HG03575 (cell line): ENCODE data around the gene FRS3.

Source experiments
- ATAC-seq: cut with Tn5 transposase; IDR thresholded peaks from one replicate; pipeline ENCODE4 v1.9.1; 2021; ENCODE audit not compliant: unreplicated experiment, insufficient number of reproducible peaks, low FRiP score; ENCODE audit errors: extremely low read depth

Gene FRS3

DNA sequence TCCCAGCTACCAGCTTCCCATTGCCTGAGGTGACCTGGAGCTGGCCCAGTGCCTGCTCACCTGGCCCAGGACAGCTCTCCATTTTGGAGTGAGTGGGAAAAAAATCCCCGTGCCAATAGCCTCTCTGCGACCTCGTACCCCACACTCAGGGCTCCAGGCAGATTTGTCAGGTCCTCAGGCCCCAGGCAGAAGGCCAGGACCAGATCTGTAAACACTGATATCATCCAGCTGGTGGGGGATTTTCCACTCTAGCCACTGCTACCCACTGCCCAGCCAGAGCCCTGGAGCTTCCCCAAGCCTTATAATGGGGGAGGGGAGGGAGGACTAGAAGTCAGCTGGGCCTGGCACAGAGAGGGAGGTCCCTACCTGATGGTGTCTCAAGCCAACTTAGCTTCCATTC is 31.2 kb downstream of the FRS3 start:
- no peak for ATAC-seq

DNA sequence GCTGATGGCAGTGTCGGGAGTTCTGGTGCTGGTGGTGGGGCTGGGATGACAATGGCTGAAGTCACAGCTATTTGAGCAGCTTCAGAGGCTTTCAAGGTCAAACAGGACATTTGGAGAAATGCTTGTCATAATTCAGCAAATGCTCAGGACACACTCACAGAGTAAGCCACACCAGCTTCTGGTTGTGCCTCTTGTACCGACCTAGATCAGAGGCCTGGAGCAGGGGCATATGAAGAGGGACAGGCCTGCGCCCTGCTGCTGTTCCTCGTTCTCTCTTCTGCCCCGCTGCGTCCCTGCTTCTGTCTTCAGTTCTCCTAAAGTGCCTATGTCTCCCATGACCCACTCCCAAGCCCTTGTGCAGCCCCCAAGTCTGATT is 31.6 kb downstream of the FRS3 start:
- ATAC-seq: no peak

DNA sequence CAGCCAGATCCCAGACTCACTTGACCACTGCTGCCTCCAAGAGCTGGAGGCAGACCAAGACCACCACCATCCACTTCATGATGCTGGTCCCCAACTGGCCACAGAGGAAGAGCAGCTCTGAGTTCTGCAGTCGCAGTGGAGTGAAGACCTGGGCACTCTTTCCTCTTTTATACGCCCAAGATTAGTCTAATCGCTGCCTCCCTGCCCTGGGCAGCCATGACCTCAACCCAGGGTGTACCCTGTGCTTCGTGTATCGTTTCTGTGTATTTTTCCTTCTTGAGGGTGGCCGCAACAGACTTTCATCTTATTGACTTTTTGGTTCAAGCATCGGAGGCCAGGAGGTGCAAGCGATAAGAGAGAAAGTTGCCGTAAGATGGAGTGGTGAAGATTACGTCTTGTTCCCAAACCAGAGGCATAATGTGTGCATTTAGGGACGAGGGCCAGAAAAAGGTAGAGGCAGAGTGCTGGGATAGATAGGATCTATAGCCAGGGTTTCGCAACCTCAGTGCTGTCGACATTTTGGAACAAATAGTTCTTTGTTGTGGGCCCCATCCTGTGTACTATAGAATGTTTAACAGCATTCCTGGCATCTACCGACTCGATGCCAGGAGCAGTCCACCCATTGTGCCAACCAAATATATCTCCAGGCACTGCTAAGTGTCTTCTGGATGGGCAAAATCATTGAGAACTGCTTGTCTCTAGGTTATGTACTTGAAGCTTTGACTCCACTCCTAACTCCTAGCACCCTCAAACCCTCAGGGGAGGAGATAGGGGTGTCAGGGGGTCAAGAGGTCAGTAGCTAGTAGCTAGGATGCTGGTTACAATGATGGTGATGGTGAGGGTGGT is 32.2 kb downstream of the FRS3 start, which contains the start of gene PGC:
TSS of gene PGC (minus strand) at position 142 of the 846 bp plus-strand sequence. CDS start at position 79, 63 bp downstream.
- ATAC-seq: no peak

DNA sequence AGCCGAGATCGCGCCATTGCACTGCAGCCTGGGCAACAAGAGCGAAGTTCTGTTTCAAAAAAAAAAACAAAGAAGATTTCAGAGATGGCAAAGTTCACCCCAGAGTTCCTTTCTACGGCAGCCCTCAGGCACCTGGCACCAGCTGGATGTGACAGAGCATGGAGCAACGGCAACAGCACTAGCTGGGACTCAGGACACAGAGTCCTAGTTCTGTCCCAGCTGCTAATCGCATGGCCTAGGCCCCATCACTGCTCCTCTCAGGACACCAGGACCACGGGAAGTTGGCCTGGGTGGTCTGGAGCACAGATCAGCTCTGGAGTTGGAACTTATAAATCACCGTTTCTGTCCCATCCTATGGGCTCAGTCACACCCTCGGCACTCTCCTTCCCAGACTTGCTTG is 33.6 kb downstream of the FRS3 start:
- ATAC-seq: no peak

DNA sequence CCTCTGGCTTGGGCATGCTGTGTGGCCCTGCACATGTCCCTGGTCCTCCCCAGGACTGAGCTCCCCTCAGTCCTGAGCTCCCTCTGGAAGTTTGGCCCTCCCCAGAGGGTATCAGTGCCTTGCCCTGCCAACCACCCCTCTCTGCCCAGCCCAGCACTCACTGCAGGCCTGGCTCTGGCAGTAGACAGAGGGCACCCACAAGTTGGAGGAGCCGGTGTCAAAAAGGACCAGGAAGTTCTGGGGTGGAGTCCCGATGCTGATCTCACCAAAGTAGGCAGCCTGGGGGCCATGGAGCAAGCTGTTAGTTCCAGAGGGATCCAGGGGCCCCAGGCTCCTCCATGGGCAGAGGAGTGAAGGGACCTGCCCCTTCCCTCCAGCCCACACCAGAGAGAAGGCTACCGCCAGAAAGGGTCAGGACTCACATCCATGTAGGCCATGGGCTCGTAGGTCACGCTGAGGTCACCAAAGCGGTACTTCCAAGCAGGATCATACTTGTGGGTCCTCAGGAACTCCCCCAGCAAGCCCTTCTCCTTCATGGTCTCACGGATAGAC is 35.4 kb downstream of the FRS3 start:
- ATAC-seq: no peak

DNA sequence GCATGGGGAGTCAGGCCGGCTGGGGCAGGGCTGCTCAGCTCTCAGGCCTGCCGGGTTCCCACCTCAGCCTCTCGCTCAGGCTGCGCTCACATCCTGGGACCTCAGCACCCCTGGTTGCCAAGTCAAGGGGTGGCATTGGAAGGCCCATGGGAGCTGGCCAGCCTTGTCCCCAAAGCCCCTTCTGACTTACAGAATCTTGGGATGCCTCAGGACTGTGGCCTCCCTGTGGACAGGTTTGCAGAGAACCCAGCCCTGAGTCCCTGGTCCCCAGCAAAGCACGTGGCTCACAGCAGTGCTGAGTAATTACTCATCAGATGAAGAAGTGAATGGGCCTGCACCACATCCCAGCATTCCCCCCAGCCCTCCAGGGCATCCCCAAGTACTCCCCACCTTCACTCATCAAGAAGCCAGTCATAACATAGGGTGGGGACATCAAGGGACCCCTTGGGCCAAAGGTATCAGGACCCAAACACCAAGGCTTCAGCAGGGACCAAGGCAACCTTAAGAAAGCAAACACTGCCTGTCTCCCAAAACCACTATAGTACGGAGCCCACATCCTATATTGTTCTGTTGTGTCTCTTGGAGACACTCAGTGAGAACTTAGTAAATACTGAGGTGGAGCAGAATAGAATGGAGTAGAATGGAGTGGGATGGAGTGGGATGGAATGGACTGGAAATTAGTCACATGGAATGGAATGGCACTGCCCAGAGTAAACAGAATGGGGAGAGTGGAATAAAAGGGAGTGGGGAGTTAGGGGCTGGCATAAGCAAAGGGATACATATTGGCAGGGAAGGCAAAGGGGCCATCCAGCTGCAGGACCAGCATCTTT is 36.1 kb downstream of the FRS3 start:
- no peak for ATAC-seq

DNA sequence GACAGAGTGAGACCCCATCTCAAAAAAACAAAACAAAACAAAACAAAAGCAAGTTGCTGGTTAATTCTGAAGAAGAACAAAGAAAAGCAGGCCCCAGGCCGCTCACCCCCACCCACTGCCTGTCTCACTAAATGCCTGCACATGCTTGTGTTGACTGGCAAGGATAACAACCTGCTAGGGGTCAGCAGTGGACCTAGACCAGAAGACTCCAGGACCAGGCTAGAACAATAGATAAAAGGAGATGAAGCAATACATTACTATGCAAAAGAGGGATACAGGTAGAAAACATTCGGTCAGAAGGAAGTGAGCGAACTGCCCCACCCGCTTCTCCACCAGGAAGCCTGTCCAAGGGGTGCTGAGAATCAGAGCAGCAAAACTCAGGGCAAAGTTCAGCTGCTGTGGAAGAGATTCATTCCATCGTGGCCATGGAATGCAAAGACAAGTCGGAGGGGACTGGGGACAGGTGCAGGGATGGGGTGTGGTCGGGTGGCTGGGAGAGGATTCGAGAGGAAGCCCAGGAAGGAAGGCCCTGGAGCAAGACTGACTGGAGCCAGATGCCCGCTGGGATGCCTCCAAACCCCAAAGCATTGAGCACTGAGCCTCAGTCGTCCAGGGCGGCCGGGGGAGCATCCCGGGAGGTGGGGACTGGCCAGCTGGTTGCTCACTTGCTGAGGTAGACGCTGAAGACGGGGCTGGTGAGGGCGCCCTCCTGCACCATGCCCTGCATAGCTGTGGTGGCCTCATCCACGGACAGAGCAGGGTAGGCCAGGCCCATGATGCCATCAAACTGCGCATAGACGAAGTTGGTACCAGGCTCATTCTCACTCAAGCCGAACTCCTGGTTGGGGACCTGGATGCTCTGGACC is 37.8 kb downstream of the FRS3 start:
- ATAC-seq: no peak

DNA sequence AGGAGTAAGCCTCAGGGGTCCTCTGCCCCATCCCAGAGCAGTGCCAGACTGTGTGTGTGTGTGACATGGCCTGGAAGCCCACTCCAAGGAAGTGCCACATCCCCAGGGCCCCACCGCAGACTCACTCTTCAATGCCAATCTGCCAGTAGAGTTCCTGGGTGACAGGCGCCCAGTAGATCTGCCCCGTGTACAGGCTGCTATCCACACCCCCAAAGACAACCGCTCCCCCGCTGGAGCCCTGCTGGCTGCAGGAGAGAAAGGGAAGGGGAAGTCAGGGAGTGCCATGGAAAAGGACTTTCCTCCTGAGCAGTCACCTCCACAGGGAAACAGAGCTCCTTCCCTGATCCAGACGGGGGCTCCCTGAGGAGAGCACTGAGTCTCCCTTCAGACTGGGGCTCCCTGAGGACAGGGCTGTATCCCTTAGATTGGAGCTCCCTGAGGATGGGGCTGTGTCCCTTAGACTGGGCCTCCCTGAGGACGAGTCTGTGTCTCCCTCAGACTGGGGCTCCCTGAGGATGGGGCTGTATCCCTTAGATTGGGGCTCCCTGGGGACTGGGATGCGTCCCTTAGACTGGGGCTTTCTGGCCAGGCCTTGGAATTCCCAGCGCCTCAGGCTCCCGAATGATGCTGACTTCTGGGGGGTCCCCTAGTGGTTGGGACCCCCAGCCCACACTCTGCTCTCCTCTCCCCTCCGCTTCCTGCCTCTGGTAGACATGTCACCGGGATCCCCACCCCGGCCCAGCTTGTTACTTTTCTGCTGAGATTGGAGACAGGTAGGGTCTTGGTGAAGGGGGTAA is 39.1 kb downstream of the FRS3 start:
- no peak for ATAC-seq

DNA sequence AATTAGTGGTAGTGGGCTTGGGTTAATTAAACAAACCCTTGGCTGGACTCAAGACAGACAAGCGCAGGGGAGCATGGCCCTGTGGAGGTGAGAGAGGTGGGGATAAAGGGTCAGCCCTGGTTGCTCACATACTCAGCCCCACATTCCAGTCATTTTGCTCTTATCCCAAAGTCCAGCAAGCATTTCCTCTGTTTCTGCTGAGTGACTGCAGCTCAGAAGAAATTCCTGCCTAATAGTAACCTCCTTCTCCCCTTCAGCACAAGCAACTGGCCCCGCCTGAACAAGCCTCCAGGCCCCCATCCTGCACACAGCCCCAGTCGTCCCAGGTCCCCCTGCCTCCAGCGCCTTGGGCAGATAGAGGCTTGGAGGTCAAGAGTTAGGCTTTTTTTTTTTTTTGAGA is 40.7 kb downstream of the FRS3 start:
- ATAC-seq: no peak

DNA sequence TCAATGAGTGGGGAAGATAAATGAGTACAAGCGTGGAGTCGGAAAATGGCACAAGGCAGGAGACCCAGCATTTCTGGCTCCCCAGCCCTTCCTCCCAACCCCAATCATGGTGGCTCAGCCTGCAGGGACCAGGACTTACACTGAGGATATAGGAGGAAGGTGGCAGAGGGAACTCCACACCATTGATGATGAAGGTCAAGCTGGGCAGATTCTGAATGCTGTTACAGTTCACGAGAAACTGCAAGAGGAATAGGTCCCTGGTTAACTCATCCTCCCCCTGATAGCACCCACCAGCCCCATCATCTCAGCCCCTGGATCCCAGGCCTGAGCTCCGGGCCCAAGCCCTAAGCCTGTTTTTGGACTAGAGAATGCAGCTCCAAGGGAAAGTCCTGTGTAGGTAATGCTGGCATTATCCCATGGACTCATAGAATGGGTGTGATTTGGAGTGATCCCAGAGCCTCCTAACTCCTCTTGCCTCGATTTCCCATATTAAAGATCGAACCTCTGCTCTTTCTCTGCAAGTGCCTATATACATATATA is 42.0 kb downstream of the FRS3 start:
- ATAC-seq: no peak

DNA sequence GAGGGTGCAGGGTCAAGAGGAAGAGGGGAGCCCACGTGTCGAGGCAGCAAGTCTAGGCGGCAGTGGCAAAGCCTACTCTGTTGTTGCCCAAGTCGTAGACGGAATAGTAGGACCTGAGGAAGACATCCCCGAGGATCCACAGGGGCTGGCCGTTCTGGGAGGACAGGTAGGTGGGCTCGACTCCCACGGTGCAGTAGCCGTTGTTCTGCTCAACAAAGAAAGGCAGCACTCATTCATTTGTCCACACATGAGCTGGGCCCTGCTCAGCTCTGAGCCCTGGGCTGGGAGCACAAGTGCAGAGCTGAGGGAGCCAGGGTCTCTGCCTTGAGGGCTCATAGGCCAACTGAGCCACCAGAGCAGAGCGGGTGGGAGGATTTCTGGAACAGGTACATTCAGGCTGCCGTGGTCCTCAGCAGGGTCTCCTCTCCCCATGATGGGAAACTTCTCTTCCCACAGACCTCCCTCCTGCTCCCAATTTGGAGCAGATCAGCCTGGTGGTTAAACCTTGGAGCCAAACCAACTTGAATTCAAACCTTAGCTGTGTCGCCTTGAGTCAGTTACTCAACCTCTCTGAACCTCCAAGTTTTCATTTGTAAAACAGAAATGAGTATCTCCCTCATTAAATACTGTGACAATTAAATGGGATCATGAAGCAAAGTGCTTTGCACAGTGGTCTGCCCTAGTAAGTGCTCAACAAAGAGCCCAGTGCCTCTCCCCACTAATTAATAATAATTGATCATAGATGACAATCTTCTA is 42.7 kb downstream of the FRS3 start:
- ATAC-seq: no peak

DNA sequence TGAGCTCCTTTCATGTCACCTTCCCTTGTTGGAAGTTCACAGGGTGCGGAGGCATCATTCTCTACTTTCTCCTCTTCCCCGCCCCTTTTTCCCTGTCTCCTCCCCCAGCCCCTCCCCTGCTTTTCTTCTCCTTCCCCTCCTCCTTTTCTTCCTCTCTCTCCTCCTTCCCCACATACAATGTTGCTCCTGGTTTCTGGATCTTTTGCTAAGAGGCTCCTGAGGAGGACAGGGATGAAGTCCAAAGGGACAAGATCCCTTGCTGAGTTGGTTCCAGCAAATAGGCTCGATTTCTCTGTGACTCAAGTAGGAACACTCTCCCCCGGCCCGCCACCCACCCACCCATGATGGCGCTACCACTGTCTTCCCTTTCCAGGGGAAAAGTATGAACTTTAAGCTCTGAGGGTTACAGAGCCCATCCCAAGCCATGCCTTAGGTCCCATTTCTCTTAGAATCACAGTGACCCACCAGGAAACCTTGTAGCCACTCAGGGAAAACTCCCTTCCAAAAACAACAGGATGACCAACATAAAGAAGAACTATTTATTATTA is 43.4 kb downstream of the FRS3 start:
- ATAC-seq: no peak

DNA sequence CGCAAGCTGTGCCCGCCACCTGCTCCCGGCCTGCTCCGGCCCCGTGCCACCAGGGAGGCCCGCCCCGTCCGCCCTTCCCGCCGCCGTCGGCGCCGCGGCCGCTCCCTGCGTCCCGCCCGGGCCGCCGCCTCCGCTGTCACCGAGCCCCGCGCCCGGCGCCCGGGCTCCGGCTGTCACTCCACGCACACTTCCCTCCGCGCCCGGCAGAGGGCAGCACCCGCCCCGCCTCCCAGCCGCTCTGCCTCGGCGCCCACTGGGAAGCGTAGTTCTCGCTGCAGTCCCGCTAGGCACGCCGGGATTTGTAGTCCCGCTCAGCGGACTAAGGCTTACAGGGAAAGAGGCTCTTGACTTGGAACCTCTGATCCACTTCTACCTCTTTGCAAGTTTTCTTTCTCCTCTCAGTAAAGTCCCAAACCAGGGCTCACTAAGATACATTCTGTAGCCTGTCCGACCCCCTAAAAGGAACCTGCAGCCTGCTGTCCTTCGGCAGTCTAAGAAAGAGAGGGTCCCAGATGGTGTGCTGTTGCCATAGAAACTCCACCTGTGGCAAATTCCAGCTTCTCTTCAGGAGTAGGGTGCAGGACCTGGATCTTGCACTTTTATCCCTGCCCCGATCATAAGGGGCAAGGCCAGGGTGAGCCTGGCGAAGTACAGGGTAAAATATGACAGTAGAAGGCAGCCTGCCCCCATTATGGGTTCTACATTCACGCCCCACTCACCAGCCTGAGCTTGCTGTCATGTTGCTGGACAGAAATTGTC is 44.1 kb downstream of the FRS3 start, which contains the start of gene TFEB:
TSS of gene TFEB (minus strand) at position 182 of the 759 bp plus-strand sequence. CDS start 44,395 bp downstream, outside the sequence.
- no peak for ATAC-seq

DNA sequence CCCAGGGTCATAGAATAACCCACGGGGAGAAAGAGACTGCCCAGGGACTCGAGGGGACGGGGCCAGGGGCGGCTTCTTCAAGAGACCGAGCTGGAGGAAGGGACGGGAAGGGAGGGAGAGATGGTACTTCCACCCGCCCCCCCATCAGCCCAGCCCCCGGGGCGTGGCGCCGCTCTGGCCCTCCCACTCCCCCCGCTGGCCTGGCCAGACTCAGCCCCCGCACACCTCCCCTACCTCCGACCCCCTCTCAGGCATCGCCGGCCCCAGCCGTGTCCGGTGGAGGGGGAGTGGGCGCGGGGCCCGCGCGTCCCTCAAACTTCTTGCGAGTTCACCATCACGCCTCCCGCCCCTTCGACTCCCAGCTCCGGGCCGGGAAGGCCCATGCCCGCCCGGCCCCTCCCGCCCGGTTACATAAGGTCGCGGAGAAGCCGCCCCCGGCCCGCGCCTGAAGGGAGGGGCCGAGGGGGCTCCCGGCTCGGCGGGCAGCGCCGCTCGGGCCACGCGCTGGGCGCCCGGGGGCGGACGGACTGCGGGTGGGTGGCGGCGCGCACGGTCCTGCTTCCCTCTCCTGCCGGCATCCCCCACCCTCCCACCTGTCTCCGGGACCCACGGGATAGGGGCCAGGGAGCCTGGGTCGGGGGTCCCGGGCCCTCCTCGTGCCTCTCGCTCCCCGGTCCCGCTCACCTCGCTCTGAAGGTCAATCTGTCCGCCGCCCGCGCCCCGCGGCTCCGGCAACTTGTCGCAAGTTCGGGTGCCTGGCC is 44.9 kb downstream of the FRS3 start:
- ATAC-seq: no peak
